Measurements from ENCODE around the gene PGM2.

Gene PGM2

DNA sequence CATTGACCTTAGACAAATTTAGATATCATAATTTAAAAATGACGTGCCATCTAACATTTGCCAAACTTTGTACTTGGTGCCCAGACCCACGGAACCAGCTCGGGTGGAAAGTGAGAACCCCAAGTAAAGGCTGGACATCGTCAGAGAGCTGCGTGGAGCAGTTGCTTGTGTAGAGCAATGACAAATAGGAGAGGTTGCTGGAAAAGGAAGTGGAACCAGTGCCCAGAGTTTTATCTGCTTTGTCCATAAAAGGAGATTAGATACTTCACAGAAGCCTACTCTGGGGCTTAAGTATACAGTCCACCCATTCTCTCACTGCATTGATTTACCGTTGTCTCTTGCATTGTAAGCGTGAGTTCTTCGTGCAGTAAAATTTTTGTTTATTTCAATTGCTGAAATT is 59.0 kb downstream of the PGM2 start:
- Histone ChIP-seq H3K4me2 (ENCODE audit: insufficient read depth, low read length, poor library complexity, severe bottlenecking) (no peak overlapping the region), H3K14ac (ENCODE audit: low read length) (no peak overlapping the region), H2AFZ (ENCODE audit: low read length) (no peak overlapping the region), H3K18ac (ENCODE audit: low read length) (no peak overlapping the region), H3K4ac (ENCODE audit: low read length) (no peak overlapping the region), H3K27ac (replicated peaks; ENCODE audit: low read length) (no peak overlapping the region), H3K27me3 (ENCODE audit: control insufficient read depth in 3 of 3, insufficient read depth in 3 of 3, low read depth in 1 of 3, low read length in 3 of 3) (peaks cover 6 to 56% (median 22%) of the 10 kb centered on the region in 3 experiments), H4K8ac (ENCODE audit: low read depth, low read length) (no peak overlapping the region), H3K4me1 (ENCODE audit: control insufficient read depth in 2 of 2, insufficient read depth in 1 of 2, low read depth in 1 of 2, low read length in 2 of 2) (peaks cover 3 to 6% of the 10 kb centered on the region in 2 donors), H3K9ac (ENCODE audit: low read depth, low read length, poor library complexity) (no peak overlapping the region), H3K36me3 (replicated peaks in 1 of 2; ENCODE audit: control insufficient read depth in 2 of 2, insufficient read depth in 2 of 2, low read length in 2 of 2) (no peaks in the 10 kb centered on the region), H2BK12ac (ENCODE audit: low read length) (no peak overlapping the region), H2BK120ac (ENCODE audit: low read depth, low read length) (no peak overlapping the region), H3K9me3 (replicated peaks in 1 of 2; ENCODE audit: control insufficient read depth in 2 of 2, insufficient read depth in 1 of 2, low read depth in 1 of 2, low read length in 2 of 2) (no peaks in the 10 kb centered on the region), H3K4me3 (ENCODE audit: low read length in 2 of 2) (no peak overlapping the region), H3K23ac (ENCODE audit: low read depth, low read length, poor library complexity) (no peak overlapping the region), H2AK5ac (ENCODE audit: low read depth, low read length) (no peak overlapping the region), H2BK5ac (ENCODE audit: low read length) (no peak overlapping the region), H3K79me1 (ENCODE audit: low read depth, low read length) (no peaks in the 10 kb centered on the region), H4K91ac (ENCODE audit: low read depth, low read length, poor library complexity) (no peak overlapping the region), H2BK15ac (ENCODE audit: low read length) (no peak overlapping the region)
- no CpG with 5 or more reads among the region's 8 CpGs for WGBS, 2 donors (ENCODE audit: extremely low coverage in 2 of 2, insufficient read length in 2 of 2, insufficient replicate concordance in 1 of 2)
- no peak for DNase-seq (ENCODE audit: low spot score)

DNA sequence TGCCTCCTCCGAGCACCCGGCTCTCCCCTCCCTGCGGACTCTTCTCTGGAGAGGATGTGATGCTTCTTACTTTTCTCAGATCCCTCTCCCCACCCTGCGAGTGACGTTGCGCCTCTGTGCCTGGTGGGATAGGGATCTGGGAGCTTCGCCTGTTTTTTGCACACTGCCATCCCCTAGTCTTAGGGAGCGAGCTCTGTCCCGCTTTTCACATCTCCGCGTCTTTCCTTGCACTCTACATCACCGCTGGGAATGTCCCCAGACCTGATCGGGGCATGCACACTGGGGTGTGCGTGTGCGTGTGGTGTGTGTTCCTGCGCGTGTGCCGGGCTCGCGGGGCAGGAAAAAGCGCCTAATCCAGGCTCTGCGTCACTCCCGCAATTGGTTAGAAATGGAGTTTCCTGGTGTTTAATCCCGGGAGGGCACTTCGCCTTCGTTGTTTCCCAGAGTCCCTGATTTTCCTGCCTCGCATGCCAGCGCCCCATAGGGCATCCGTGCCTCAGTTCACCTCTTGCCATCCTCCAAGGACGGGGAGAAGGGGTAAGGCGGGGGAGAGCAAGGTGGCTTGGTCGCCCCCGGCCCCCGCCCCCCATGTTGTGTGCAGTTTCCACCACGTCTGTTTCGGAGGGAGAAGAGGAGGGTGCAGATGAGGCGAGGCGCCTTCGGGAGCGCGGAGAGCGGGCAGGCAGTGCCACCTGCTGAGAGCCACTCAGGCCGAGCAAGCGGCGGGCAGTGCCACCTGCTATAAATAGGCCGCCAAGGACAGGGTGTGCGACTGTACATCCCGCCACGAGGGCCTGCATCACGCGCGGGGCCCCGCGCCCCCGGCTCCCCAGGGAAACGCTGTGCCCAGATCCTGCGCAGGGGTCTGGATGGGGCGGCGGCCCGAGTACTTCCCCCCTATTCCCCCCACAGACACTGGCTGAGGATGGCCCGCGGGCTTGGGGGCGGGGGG is 63.6 kb downstream of the PGM2 start:
- no peak overlapping the region for H2BK120ac ChIP-seq (ENCODE audit: low read depth, low read length)
- H3K4me1 ChIP-seq (ENCODE audit: control insufficient read depth in 2 of 2, insufficient read depth in 1 of 2, low read depth in 1 of 2, low read length in 2 of 2): peaks cover 5 to 9% of the 10 kb centered on the region in 2 donors
- peak overlapping the region; percentile 97 for H3K4me2 ChIP-seq (ENCODE audit: insufficient read depth, low read length, poor library complexity, severe bottlenecking)
- WGBS, 2 donors (ENCODE audit: extremely low coverage in 2 of 2, insufficient read length in 2 of 2, insufficient replicate concordance in 1 of 2): no CpG with 5 or more reads among the region's 63 CpGs
- no peak overlapping the region for H2BK12ac ChIP-seq (ENCODE audit: low read length)
- H2BK15ac ChIP-seq (ENCODE audit: low read length): no peak overlapping the region
- DNase-seq (ENCODE audit: low spot score): peak; percentile 20
- no peaks in the 10 kb centered on the region for H3K79me1 ChIP-seq (ENCODE audit: low read depth, low read length)
- H3K27ac ChIP-seq (replicated peaks; ENCODE audit: low read length): no peak overlapping the region
- no peak overlapping the region for H3K4ac ChIP-seq (ENCODE audit: low read length)
- H3K9ac ChIP-seq (ENCODE audit: low read depth, low read length, poor library complexity): peak overlapping the region; percentile 79
- no peak overlapping the region for H4K8ac ChIP-seq (ENCODE audit: low read depth, low read length)
- H3K27me3 ChIP-seq (ENCODE audit: control insufficient read depth in 3 of 3, insufficient read depth in 3 of 3, low read depth in 1 of 3, low read length in 3 of 3): peaks cover 9 to 90% (median 44%) of the 10 kb centered on the region in 3 experiments
- no peak overlapping the region for H2BK5ac ChIP-seq (ENCODE audit: low read length)
- no peak overlapping the region for H4K91ac ChIP-seq (ENCODE audit: low read depth, low read length, poor library complexity)
- no peak overlapping the region for H3K23ac ChIP-seq (ENCODE audit: low read depth, low read length, poor library complexity)
- no peaks in the 10 kb centered on the region for H3K36me3 ChIP-seq (replicated peaks in 1 of 2; ENCODE audit: control insufficient read depth in 2 of 2, insufficient read depth in 2 of 2, low read length in 2 of 2)
- peak overlapping the region; percentile 99 for H3K14ac ChIP-seq (ENCODE audit: low read length)
- H3K4me3 ChIP-seq (ENCODE audit: low read length in 2 of 2): peak overlapping the region; percentile 48 to 78
- H3K9me3 ChIP-seq (replicated peaks in 1 of 2; ENCODE audit: control insufficient read depth in 2 of 2, insufficient read depth in 1 of 2, low read depth in 1 of 2, low read length in 2 of 2): no peaks in the 10 kb centered on the region
- peak overlapping the region; percentile 29 for H2AK5ac ChIP-seq (ENCODE audit: low read depth, low read length)
- peak overlapping the region; percentile 88 for H3K18ac ChIP-seq (ENCODE audit: low read length)
- peak overlapping the region; percentile 93 for H2AFZ ChIP-seq (ENCODE audit: low read length)

DNA sequence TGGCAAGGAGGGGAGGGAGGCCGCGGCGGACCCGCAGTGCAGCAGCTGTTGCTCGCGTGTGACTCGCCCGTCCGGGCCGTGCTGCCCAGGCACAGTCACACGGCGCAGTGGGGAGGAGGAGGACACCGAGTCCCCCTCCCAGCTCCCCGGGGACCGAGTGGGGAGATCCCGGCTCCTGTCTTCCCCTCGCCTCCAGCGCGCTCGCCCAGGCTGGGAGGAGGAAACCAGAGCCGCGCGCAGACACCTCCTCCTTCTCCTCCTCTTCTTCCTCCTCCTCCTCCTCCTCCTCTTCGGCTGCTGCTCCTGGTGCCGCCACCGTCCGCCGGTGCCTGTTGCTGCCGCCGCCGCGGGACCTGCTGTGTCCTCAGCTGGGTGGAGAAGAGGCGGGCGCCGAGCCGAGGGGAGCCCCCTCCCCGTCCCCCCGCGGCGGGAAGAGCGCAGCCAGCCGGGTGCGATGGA is 64.3 kb downstream of the PGM2 start, which contains the start of gene TBC1D1:
TBC1D1 (plus strand) TSS at position 284 of the 459 bp plus-strand sequence. CDS start 11,012 bp downstream, outside the sequence.
- peak within 1 kb of the TSS; percentile 48 to 78 for H3K4me3 ChIP-seq (ENCODE audit: low read length in 2 of 2)
- peaks cover 5 to 9% of the 10 kb centered on the region in 2 donors for H3K4me1 ChIP-seq (ENCODE audit: control insufficient read depth in 2 of 2, insufficient read depth in 1 of 2, low read depth in 1 of 2, low read length in 2 of 2)
- H4K8ac ChIP-seq (ENCODE audit: low read depth, low read length): no peak within 1 kb of the TSS
- peak within 1 kb of the TSS; percentile 79 for H3K9ac ChIP-seq (ENCODE audit: low read depth, low read length, poor library complexity)
- H2AK5ac ChIP-seq (ENCODE audit: low read depth, low read length): peak within 1 kb of the TSS; percentile 29
- peaks cover 9 to 89% (median 44%) of the 10 kb centered on the region in 3 experiments for H3K27me3 ChIP-seq (ENCODE audit: control insufficient read depth in 3 of 3, insufficient read depth in 3 of 3, low read depth in 1 of 3, low read length in 3 of 3)
- H3K4me2 ChIP-seq (ENCODE audit: insufficient read depth, low read length, poor library complexity, severe bottlenecking): peak within 1 kb of the TSS; percentile 97
- H3K14ac ChIP-seq (ENCODE audit: low read length): peak within 1 kb of the TSS; percentile 99
- no peak within 1 kb of the TSS for H2BK15ac ChIP-seq (ENCODE audit: low read length)
- peak within 1 kb of the TSS; percentile 49 for H3K23ac ChIP-seq (ENCODE audit: low read depth, low read length, poor library complexity)
- no peak within 1 kb of the TSS for H4K91ac ChIP-seq (ENCODE audit: low read depth, low read length, poor library complexity)
- H3K18ac ChIP-seq (ENCODE audit: low read length): peak within 1 kb of the TSS; percentile 88
- no peak within 1 kb of the TSS for H3K27ac ChIP-seq (replicated peaks; ENCODE audit: low read length)
- peak within 1 kb of the TSS; percentile 83 for H2BK120ac ChIP-seq (ENCODE audit: low read depth, low read length)
- peak; percentile 12 for DNase-seq (ENCODE audit: low spot score)
- no peak within 1 kb of the TSS for H2BK12ac ChIP-seq (ENCODE audit: low read length)
- WGBS, 2 donors (ENCODE audit: extremely low coverage in 2 of 2, insufficient read length in 2 of 2, insufficient replicate concordance in 1 of 2): no CpG with 5 or more reads among the region's 43 CpGs
- H2AFZ ChIP-seq (ENCODE audit: low read length): peak within 1 kb of the TSS; percentile 93
- H2BK5ac ChIP-seq (ENCODE audit: low read length): no peak within 1 kb of the TSS
- no peaks in the 10 kb centered on the region for H3K9me3 ChIP-seq (replicated peaks in 1 of 2; ENCODE audit: control insufficient read depth in 2 of 2, insufficient read depth in 1 of 2, low read depth in 1 of 2, low read length in 2 of 2)
- no peak within 1 kb of the TSS for H3K4ac ChIP-seq (ENCODE audit: low read length)
- no peaks in the 10 kb centered on the region for H3K36me3 ChIP-seq (replicated peaks in 1 of 2; ENCODE audit: control insufficient read depth in 2 of 2, insufficient read depth in 2 of 2, low read length in 2 of 2)
- no peaks in the 10 kb centered on the region for H3K79me1 ChIP-seq (ENCODE audit: low read depth, low read length)

Measured in neuronal stem cell (in vitro differentiated cells).